MM.1S (cell line): ENCODE results near the gene KLHDC9.

ENCODE experiments used
- DNase-seq: peaks from one replicate; pipeline ENCODE4 v3.0.0-alpha.2; 2015
- H2AFZ ChIP-seq: fragments of 300-600 bp; sonication (generic); 2 replicates; pipeline ENCODE4 v1.6.0; 2016; ENCODE audit warnings: antibody characterized with exemption, low read length
- H3F3A ChIP-seq: fragments of 300-600 bp; sonication (generic); 2 replicates; pipeline ENCODE4 v1.6.1; 2016; ENCODE audit warnings: mild to moderate bottlenecking, antibody characterized with exemption, low read length, moderate library complexity, mixed read lengths; ENCODE audit not compliant: insufficient read depth
- H3K27ac ChIP-seq: fragments of 300-600 bp; sonication (generic); 2 replicates; pipeline ENCODE4 v1.5.1; 2016; ENCODE audit warnings: mild to moderate bottlenecking, low read length
- H3K27me3 ChIP-seq: fragments of 300-600 bp; sonication (generic); replicated peaks from 2 replicates; pipeline ENCODE4 v1.6.0; 2016; ENCODE audit warnings: low read length; ENCODE audit not compliant: insufficient read depth
- H3K36me3 ChIP-seq: fragments of 300-600 bp; sonication (generic); replicated peaks from 2 replicates; pipeline ENCODE4 v1.6.1; 2016; ENCODE audit warnings: mild to moderate bottlenecking, low read length, mixed read lengths; ENCODE audit not compliant: insufficient read depth
- H3K4me1 ChIP-seq: fragments of 300-600 bp; sonication (generic); 2 replicates; pipeline ENCODE4 v1.6.1; 2016; ENCODE audit warnings: low read length, mixed read lengths
- H3K4me2 ChIP-seq: fragments of 300-600 bp; sonication (generic); 2 replicates; pipeline ENCODE4 v1.6.0; 2016; ENCODE audit warnings: low read depth, low read length
- H3K4me3 ChIP-seq: fragments of 300-600 bp; sonication (generic); 2 replicates; pipeline ENCODE4 v1.5.1; 2016; ENCODE audit warnings: low read length, mixed read lengths
- H3K79me2 ChIP-seq: fragments of 300-600 bp; sonication (generic); 2 replicates; pipeline ENCODE4 v1.6.1; 2016; ENCODE audit warnings: mixed run types, low read length, mixed read lengths
- H3K9ac ChIP-seq: fragments of 300-600 bp; sonication (generic); 2 replicates; pipeline ENCODE4 v1.6.1; 2016; ENCODE audit warnings: low read length, mixed read lengths
- H3K9me2 ChIP-seq: fragments of 300-600 bp; sonication (generic); replicated peaks from 2 replicates; pipeline ENCODE4 v1.6.1; 2016; ENCODE audit warnings: mild to moderate bottlenecking, low read length, mixed read lengths; ENCODE audit not compliant: insufficient read depth
- H3K9me3 ChIP-seq: fragments of 300-600 bp; sonication (generic); replicated peaks from 2 replicates; pipeline ENCODE4 v1.6.1; 2016; ENCODE audit warnings: mild to moderate bottlenecking, low read length, mixed read lengths; ENCODE audit not compliant: insufficient read depth
- H4K20me1 ChIP-seq: fragments of 300-600 bp; sonication (generic); 2 replicates; pipeline ENCODE4 v1.6.1; 2016; ENCODE audit warnings: mild to moderate bottlenecking, low read length, moderate library complexity, mixed read lengths; ENCODE audit not compliant: insufficient read depth
- CTCF ChIP-seq: fragments of 300-600 bp; sonication (generic); IDR thresholded peaks from 2 replicates; pipeline ENCODE4 v1.5.1; 2016; ENCODE audit warnings: antibody characterized with exemption, low read length, mixed read lengths
- EZH2 ChIP-seq: fragments of 300-600 bp; sonication (generic); optimal IDR thresholded peaks from 2 replicates; pipeline ENCODE3; 2017; ENCODE audit warnings: low read depth, mild to moderate bottlenecking, antibody characterized with exemption, low read length, mixed read lengths
- EZH2phosphoT487 ChIP-seq: fragments of 300-600 bp; sonication (generic); IDR thresholded peaks from 2 replicates; pipeline ENCODE4 v1.6.1; 2018; ENCODE audit warnings: antibody characterized with exemption, low read length

KLHDC9 gene

GRCh38 chr1:161092621-161093028, 5.5 kb upstream of the KLHDC9 start:
- Histone ChIP-seq H3K4me3 (no peak overlapping the region), H3K27me3 (no peaks in the 10 kb centered on the region), H3F3A (peaks cover under 1% of the 10 kb centered on the region), H3K79me2 (no peaks in the 10 kb centered on the region), H3K36me3 (no peaks in the 10 kb centered on the region), H2AFZ (no peak overlapping the region), H4K20me1 (no peaks in the 10 kb centered on the region), H3K27ac (no peak overlapping the region), H3K9me3 (no peaks in the 10 kb centered on the region), H3K9me2 (no peaks in the 10 kb centered on the region), H3K4me1 (peaks cover 10% of the 10 kb centered on the region), H3K4me2 (no peak overlapping the region), H3K9ac (no peak overlapping the region)
- no peak for TF ChIP-seq CTCF
- TF ChIP-seq EZH2phosphoT487, result no peak
- TF ChIP-seq EZH2, result no peak
- no peak for DNase-seq

GRCh38 chr1:161094481-161094880, 3.7 kb upstream of the KLHDC9 start:
- Histone ChIP-seq H3K27me3 (no peaks in the 10 kb centered on the region), H3K9me3 (no peaks in the 10 kb centered on the region), H4K20me1 (no peaks in the 10 kb centered on the region), H3K79me2 (no peaks in the 10 kb centered on the region), H3K4me1 (peaks cover 14% of the 10 kb centered on the region), H3K36me3 (no peaks in the 10 kb centered on the region), H3K9ac (no peak overlapping the region), H3K27ac (no peak overlapping the region), H2AFZ (no peak overlapping the region), H3K4me2 (no peak overlapping the region), H3F3A (peaks cover 16% of the 10 kb centered on the region), H3K4me3 (no peak overlapping the region), H3K9me2 (no peaks in the 10 kb centered on the region)
- no peak for DNase-seq
- TF ChIP-seq EZH2, result no peak
- no peak for TF ChIP-seq EZH2phosphoT487
- TF ChIP-seq CTCF, result no peak

- no peak for DNase-seq
- Histone ChIP-seq H3K4me1 (peaks cover 14% of the 10 kb centered on the region), H3K27ac (no peak overlapping the region), H4K20me1 (no peaks in the 10 kb centered on the region), H3K36me3 (no peaks in the 10 kb centered on the region), H3K9ac (no peak overlapping the region), H3K9me3 (no peaks in the 10 kb centered on the region), H3K4me2 (no peak overlapping the region), H3K4me3 (no peak overlapping the region), H3K9me2 (no peaks in the 10 kb centered on the region), H2AFZ (no peak overlapping the region), H3K79me2 (no peaks in the 10 kb centered on the region), H3K27me3 (no peaks in the 10 kb centered on the region), H3F3A (peaks cover 24% of the 10 kb centered on the region)
- TF ChIP-seq CTCF (no peak), EZH2 (no peak)
These were observed 2.9 kb upstream of the KLHDC9 start for GRCh38 chr1:161095230-161095629.

GRCh38 chr1:161096015-161096414, 2.1 kb upstream of the KLHDC9 start:
- Histone ChIP-seq H3K79me2 (no peaks in the 10 kb centered on the region), H4K20me1 (no peaks in the 10 kb centered on the region), H3K27me3 (no peaks in the 10 kb centered on the region), H3F3A (peaks cover 26% of the 10 kb centered on the region), H3K9ac (no peak overlapping the region), H3K9me3 (no peaks in the 10 kb centered on the region), H3K9me2 (no peaks in the 10 kb centered on the region), H3K4me1 (peaks cover 14% of the 10 kb centered on the region), H3K4me3 (no peak overlapping the region), H3K4me2 (no peak overlapping the region), H3K27ac (no peak overlapping the region), H2AFZ (no peak overlapping the region), H3K36me3 (no peaks in the 10 kb centered on the region)
- TF ChIP-seq EZH2, result no peak
- no peak for TF ChIP-seq EZH2phosphoT487
- no peak for TF ChIP-seq CTCF
- DNase-seq, result no peak
